HG03457 (cell line): ENCODE data around the gene DNAH2.

Source experiments
- ATAC-seq: cut with Tn5 transposase; IDR thresholded peaks from one replicate; pipeline ENCODE4 v1.9.1; 2021; ENCODE audit warnings: moderate number of reproducible peaks; ENCODE audit not compliant: unreplicated experiment

The DNAH2 gene

DNA sequence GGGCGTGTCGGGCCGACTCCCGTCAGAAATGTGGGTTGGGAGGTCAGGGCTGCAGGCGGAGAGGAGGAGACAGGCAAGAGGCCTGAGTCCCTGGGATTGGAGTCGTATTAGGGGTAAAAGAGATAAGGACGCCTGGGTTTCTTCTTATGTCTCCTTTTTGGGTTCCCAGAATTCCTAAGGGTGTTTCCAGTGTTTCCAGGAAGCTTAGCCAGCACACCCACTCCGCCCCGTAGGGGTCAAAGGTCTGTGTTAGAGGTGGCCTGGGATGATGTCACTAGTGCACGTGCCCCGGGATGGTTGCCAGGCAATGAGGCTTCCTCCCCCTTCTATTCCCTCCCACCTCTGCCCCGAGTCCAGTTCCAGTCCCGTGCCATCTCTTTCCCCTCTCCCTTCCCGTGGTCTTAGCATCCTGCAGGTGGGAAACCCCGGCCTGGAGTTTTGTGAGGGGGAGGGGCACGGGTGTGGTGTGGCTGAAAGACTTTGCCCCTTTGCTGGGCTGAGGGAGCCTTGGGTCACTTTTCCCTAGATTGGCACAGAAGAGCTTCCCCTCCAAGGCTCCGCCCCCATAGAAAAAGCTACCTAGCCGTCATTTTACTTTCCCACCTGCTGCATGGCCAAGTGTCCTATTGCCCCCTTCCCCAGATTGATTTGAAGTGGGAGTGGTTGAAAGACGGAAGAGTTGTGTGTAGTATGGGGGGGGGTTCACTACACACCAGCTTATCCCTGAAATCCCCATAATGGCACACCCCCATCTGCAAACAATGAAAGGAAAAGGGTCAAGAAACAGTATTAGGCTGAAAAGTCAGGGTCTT is 119.3 kb downstream of the DNAH2 start:
- no peak for ATAC-seq

- no peak for ATAC-seq
Measured at GRCh38 chr17:7837408-7838088, 120.0 kb downstream of the DNAH2 start.

DNA sequence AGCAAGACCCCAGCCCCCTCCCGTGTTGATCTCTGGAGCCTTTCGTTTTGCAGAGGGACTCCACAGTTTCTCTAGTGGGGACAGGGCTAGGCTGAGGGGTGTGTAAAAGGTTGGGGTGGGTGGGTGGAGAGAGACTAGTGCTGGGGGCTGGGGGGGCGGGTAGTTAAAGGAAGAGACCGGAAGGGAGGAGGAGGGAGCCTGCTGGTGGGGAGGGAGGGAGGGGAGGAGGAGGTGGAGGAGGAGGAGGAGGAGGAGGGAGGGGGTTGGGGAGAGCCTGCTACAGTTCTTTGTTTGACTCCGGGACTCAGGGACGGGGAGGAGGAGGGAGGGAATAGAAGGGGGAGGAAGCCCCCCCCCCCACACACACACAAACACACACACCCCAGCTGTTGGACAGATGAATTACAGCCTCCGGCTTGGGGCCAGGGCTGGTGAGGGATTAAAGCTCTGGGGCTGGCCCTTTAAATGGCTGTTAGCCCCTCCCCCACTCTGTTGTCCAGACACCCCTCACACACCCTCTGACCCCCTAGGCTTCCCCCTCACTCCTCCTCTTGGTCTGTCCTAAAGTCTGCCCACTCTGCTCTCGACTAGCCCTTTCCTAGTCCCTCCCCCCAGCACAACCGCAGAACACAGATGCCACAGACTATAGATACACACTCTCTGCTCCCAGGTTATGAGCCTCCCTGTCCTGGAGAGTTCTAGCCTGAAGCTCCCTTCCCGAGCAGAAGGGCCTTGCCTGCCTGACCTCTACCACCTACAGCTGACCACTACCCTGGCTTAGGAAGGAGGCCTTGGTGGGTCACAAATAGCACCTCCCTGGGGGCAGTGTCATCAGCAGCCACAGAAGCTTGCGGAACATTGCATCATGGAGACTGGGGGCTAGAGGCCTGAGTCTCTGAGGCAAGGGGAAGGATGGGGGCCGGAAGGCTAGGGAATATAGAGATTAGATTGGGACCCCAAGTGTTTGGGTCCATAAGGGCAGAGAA is 120.8 kb downstream of the DNAH2 start:
- ATAC-seq: no peak

GRCh38 chr17:7839190-7839875 is 121.8 kb downstream of the DNAH2 start:
- no peak for ATAC-seq

DNA sequence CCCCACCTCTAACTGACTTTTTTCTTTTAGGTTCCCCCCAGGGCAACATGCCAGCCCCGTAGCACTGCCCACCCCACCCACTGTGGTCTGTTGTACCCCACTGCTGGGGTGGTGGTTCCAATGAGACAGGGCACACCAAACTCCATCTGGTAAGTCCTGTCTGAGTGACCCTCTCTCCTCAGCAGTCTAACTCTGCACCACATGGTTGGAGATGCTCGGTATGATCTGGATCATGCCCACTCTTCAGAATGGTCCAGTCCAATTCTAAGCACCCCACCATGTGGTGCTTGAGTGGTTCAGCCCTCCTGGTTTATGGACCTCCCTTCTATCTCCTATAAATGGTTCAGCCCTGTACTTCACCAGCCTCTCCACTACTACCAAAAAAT is 122.3 kb downstream of the DNAH2 start:
- no peak for ATAC-seq

DNA sequence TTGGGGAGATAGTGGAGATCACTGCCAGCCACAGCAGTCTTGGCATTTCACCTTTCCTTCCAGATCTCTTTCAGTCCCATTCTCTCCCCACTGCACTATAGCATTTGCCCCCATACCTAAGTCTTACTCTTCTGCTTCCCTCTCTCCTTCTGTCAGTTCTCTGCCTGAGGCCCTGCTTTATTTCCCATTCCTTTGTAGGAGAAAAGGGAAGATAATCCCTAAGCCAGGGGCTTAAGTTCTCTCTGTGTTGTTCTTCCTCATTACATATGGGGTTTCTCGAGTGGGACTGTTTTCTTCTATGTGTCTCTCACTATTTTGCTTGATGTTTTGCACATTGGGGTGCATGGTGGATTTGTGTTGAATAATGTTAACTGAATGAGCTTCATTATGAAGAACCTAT is 122.9 kb downstream of the DNAH2 start:
- ATAC-seq: no peak

DNA sequence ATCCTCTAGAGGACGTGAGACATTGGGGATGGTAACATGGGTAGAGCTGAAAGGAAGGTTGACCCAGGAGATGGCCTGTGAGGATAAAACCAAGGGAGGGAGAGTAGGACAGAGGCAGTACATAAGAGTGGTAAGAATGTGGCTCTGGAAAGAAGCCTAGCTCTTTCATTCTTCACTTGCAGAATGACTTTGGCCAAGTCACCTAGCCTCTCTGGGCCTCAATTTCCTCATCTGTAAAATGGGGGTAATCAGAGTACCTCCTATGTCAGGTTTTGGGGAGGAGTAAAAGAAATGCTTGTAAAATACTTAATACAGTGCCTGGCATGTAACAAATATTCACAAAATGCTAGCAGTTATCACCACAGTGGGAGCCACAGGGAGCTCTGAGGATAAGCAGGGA is 123.3 kb downstream of the DNAH2 start:
- no peak for ATAC-seq

- no peak for ATAC-seq
Measured at GRCh38 chr17:7841396-7841914, 123.9 kb downstream of the DNAH2 start.

DNA sequence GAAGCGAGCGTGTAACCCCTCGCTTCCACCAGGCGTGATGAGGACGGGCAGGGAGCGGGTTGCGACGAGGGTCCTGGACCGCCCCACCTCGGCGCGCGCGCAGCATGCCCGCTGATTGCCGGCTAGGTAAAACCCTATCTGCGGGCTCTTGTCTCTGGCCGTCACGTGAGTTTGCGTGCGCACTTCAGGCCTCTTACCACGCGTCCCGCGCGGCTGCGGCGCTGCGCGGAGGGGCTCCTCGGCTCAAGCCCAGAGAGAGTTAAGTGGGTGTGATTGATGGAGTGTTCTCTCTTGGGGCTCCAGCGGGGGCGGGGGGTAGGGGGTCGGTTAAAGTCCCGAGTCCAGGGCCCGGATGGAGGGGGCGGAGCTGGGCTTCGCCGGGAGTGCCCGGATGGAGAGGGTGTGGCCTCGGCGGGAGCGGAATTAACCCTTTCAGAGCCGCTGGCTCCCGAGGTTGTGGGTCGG is 124.4 kb downstream of the DNAH2 start:
- no peak for ATAC-seq

DNA sequence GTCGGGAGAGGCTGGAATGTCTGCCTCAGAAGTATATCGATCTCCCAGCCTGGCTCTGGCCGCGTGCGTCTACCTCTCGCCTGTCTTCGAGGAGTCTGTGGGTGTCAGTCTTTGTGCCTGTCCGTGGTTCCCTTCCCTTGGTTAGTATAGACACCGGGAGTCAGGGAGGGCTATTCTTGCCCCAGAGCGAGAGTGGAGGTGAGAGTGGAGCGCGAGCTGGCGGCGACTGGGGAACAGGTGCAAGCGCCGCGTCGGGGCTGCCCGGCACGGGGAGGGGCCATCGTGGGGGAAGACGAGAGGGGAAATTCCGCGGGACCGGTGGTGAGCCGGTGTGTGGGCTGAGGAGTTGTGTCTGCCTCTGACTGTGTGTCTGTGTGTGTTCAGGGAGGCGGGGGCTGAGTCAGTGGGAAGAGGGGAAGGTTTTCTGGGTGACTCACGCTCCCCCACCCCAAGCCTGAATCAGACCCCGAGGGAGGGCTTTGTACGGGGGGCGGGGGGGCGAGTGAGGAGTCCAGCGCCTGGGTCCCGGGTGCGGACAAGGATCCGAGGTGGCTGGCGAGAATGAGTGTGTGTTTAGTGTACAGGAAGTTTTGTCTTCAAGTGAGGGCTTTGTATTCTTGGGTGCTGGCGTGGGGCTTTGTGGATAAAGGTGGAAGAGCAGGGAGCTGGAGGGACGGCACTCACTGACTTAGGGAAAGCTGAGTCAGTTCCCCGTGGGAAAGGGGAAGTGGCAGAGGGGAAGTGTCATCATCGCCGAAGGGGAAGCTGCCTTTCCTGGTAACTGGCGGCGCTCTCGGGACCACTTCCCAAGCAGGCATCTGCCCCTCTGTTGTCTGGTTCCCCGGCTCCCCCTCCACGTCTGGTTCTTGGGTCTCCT is 125.1 kb downstream of the DNAH2 start:
- no peak for ATAC-seq

- ATAC-seq: no peak
Measured at GRCh38 chr17:7843257-7843535, 125.7 kb downstream of the DNAH2 start.

DNA sequence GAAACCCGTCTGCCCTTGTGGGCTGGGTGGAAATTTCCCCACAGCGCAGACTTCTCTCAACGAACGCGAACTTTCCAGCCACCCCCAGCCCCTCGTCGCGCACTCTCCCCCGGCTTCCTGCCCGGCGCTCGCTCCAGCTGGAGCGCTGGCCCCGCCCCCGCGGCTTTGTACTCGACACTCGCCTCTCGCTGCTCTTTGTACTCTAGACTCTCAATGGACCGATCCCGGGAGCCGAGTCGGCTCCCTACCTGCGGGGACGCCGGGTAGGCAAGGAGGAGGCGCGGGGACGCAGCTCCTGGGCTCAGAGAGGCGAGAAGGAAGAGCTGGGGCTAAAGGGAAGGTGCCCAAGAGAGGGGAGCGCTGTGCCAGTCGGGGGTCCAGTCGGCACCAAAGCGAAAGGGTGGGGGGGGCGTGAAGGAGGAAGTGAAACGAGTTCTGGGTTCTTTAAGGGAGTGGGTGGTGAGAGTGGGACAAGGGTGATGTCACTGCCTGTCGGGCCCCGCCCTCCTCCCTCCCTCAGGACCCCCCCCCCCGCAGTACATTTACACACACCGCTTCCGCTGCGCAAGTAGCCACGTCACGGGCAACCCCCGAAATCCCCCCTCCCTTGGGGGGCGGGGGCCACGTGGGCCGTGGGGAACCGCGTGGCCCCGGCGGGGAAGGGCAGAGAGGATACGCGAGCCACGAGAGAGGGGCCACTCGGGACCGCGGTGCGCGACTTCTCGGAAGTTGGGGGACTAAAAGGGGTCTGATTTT is 126.2 kb downstream of the DNAH2 start:
- no peak for ATAC-seq

GRCh38 chr17:7844292-7845154 is 127.0 kb downstream of the DNAH2 start:
- no peak for ATAC-seq

- ATAC-seq: no peak
Measured at GRCh38 chr17:7845359-7846062, 128.0 kb downstream of the DNAH2 start.

DNA sequence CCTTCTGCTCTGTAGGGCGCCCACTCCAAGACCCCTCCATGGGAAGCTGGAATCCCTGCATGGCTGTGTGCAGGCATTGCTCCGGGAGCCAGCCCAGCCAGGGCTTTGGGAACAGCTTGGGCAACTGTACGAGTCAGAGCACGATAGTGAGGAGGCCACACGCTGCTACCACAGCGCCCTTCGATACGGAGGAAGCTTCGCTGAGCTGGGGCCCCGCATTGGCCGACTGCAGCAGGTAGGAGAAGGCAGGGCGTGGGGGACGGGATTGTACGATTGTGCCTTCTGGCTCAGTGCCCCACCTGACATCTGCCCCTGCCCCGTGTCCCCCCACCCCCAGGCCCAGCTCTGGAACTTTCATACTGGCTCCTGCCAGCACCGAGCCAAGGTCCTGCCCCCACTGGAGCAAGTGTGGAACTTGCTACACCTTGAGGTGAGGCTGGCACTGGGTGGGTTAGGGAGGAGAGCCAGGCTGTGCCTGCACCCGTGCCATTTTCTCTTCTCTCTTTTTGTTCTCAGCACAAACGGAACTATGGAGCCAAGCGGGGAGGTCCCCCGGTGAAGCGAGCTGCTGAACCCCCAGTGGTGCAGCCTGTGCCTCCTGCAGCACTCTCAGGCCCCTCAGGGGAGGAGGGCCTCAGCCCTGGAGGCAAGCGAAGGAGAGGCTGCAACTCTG is 128.7 kb downstream of the DNAH2 start:
- ATAC-seq: no peak

DNA sequence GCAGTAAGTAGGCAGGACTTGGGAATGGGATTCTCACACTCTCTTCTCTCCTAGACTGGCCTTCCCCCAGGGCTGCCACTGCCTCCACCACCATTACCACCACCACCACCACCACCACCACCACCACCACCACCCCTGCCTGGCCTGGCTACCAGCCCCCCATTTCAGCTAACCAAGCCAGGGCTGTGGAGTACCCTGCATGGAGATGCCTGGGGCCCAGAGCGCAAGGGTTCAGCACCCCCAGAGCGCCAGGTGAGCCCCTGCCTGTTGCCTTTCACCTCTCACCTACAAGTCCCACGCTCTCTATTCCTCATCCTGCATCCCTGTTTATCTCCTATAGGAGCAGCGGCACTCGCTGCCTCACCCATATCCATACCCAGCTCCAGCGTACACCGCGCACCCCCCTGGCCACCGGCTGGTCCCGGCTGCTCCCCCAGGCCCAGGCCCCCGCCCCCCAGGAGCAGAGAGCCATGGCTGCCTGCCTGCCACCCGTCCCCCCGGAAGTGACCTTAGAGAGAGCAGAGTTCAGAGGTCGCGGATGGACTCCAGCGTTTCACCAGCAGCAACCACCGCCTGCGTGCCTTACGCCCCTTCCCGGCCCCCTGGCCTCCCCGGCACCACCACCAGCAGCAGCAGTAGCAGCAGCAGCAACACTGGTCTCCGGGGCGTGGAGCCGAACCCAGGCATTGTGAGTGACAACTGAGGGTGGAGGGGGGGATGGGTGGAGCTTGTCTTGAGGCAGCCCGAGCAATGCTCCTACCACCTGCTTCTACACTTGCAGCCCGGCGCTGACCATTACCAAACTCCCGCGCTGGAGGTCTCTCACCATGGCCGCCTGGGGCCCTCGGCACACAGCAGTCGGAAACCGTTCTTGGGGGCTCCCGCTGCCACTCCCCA is 129.5 kb downstream of the DNAH2 start:
- ATAC-seq: no peak
